LHCN-M2 (cell line): ENCODE data around the gene PSKH1. TPM values are rescaled to one million over a fixed set of nuclear protein-coding genes. Genes with fewer than 3 reads are reported as not detected.
"Not testable (repeated sequence)": the region's sequence is repeated elsewhere in the genome, so short reads cannot be mapped to it uniquely, and the experiment has no call there.

ENCODE experiments used
- DNase-seq: peaks from one replicate; pipeline ENCODE4 v3.0.0-alpha.2; 2012; ENCODE audit warnings: low read depth
- polyA plus RNA-seq: library from polyadenylated mRNA; unstranded; fragments of >200 nt; gene quantifications from one replicate; pipeline ENCODE4 v1.2.1, GENCODE V29; 2012; ENCODE audit warnings: missing spikeins
- total RNA-seq: library from RNA; depleted of rRNA; stranded (reverse); fragments of >200 nt; gene quantifications from 2 replicates; pipeline ENCODE4 v1.2.3, GENCODE V29; 2014; rRNA removed

Gene PSKH1
- total RNA-seq = 9.0 and 10.3 TPM in 2 replicates
- 22.5 TPM for polyA plus RNA-seq

DNA sequence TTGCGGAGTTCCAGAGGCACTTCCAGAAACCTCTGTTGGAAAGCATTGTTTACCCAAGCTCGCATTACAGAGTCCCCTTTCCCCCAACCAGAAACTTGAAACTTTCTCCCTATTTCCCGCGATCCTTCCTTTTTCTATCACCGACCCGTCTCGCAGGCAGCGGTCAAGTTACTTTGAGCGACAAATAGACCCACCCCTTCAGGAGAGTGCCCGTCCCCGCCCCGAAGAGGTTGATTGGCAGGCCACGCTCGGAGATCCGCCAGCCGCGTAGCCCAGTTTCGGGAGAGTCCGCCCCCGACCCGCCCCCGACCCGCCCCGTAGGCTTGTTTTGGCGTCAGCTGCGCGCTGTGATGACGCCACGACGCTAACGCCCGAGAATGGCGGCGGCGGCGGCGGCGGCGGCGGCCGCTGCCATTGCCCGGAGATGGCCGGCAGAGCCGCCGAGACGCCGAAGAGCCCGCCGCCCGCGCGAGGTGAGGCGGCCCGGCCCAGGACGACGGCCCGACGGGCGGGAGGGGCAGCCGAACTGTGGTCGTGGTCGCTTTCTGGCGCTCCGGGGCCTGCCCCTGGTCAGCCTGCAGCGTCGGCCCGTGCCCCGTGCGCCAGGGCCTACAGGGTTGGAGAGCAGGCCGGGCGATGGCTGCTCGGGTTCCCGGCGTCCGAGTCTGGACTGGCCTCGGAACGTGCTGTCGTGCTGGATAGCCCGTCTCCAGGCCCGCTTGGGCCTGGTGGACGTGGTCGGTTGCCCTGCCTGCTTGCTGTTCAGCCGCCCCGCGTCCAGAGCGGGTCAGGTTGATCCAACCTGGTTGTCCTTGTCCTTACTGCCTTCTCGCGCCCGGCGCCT lies at the start of gene PSKH1:
Gene PSKH1 (plus strand): TSS at position 356 of the 844 bp plus-strand sequence. CDS start 15,496 bp downstream, outside the sequence.
- peak; percentile 93 for DNase-seq

DNA sequence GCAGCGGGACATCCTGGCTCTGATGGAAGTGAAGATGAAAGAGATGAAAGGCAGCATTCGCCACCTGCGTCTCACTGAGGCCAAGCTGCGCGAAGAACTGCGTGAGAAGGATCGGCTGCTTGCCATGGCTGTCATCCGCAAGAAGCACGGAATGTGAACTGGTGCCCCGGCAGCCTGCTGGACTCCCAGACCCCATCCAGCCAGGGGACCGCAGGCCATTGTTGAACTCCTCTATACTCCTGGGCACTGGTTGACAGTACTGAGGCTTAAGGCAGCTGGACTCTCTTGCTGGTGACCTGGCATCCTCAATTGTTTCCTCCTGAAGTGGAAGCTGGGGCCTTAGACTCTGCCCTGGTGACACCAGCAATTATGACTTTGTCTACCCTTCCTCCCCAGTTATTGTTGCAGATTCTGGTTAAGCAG lies 49.7 kb upstream of the PSKH1 start:
- DNase-seq = no peak

DNA sequence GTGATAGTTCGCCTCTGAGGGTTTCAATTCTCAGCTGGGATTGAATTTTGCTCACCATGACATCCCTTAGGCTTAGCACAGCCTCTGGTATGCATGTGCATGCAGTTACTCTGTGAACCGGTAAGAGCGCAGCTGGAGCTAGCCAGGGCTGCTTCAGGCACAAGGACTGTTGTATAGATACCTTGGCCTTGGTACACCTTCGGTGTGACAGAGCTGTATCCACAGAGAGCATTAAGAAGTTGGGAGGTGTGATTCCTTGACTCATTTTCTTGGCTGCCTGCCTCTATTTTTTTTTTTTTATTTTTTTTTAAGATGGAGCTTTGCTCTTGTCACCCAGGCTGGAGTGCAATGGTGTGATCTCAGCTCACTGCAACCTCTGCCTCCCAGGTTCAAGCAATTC lies 48.6 kb upstream of the PSKH1 start:
- no peak for DNase-seq

DNA sequence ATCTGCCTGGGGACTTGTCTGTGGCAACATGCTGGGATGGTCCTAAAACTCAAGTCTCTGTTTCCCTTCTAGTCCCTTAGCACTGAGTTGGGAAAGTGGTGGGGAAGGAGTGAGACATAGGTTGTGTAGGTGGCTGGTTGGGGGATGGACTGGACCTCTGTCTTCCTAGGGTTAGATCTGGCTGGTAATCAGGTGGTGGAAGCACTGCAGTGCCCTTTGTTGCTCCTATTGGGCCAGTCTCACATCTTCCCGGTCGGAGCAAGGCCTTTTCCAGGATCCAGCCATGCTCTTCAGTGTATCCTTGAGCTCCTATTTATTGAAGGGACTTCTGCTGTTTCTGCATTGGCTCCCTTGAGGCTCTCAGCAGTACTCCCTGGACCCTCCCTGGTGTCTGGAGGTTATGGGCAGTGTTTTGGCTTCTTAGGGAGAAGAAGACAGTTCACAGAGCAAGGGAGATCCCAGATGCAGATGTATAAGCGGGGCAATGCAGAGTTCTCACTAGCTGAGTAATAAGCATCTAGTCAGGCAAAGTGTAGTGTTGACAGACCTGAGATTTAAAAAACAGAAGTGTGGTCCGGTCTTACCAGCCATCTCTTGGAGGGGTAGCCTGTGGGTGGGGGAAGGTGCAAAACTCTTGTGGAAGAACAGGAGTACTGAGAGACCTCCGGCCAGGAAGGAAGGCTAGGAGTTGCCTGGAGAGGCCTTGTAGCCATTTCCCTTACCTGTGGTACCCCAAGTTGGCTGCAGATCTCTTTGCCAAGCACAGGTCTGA lies 47.6 kb upstream of the PSKH1 start:
- no peak for DNase-seq

DNA sequence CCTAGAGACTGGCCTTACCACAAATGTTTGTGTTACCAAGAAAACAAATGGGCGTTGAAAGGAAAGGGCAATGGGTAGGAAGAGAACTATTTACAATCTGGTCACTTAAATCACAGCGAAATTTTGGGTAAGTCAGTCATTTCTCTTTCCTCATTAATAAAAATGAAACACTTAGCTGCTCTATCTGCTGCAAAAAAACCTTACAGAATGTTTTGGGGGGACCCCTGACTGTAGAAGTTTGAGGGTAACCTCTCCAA lies 47.1 kb upstream of the PSKH1 start:
- DNase-seq = no peak

DNA sequence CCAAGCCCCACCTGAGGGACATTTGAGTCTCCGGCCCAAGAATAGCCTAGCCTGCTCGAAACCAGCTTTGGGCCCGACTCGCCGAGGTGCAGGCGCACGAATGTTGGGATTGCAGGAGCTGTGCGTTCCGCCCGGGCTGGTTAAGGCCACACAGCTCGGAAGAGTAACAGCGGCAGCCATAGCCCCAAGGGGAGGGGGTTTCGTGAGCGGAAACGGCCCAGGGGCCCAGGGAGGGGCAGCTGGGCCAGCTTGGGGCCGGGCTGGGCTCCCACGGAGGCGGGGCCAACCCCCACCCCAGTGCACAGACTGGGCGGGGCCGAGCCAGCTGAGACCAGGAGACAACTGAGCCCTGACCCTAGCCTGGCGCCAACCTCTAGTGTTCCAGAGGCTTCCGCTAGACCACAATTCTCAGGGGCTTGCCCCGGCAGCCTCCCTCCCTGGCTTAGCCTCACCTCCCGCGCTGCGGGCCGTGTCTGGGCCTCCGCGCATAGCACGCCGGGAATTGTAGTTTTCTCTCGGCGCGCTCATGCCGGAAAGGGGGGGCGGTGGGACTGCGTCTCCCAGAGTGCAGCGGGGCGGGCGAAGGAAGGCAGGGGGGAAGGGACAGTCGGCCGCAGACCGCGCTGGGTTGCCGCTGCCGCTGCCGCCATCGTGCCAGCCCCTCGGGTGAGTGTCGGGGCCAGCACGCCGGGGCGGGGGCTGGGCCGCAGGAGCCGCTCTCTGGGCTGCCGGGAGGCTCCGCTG lies 46.6 kb upstream of the PSKH1 start, which contains the start of gene NUTF2:
Gene NUTF2 (plus strand): TSS at position 614 of the 744 bp plus-strand sequence. CDS start 18,198 bp downstream, outside the sequence.
- DNase-seq = peak; percentile 96

DNA sequence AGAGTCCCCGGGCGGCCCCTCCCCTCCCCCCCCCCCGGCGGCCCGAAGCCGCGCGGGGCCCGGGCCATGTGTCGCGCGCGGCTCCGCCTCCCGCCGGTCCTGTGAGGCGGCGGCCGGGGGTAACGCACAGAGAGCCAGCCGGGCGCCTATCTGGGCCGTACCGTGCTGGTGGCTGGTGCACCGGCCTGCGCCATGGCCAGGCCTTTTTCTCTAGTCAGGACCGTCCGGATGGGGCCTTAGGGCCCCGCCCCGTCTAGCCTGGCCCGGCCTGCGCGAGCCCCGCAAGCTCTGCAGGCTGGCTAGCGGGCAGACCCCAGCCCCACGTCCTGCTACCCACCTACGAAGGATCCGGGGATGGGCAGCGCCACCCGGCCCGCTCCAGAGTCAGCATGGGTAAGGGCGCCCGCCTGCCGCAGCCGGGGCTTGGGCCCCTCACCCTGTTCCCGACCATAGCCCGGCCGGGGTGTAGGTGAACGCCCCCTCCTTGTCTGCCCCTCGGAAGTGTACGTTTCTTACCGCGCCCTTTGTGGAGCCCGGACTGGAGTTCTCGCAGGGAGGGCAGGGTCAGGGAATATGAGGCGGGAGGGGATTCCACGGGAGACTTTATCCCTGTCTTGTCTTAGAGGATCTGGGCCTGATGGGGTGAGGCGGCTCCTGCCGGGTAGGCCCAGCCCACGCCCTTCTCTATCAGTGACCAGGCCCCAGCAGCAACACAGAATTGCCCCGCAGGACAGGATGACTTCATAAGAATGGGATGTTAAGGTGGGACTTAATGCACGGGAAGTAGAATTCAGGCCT lies 45.8 kb upstream of the PSKH1 start, which contains the start of gene CENPT:
Gene CENPT (minus strand): TSS at position 630 of the 798 bp plus-strand sequence. CDS start 13,834 bp downstream, outside the sequence.
- peak; percentile 53 for DNase-seq

DNA sequence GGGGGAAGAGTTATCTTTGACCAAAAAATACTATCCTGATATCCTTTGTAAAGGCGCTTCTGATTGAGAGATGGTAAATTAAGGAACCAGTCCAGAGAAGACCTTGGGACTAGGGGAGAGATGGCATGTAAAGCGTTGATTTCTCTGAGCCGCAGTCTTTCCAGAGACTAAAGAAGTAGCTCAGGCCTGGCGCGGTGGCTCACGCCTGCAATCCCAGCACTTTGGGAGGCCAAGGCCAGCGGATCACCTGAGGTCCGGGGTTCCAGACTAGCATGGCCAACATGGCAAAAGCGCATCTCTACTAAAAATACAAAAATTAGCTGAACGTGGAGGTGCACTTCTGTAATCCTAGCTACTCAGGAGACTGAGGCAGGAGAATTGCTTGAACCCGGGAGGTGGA lies 44.9 kb upstream of the PSKH1 start:
- DNase-seq = no peak

DNA sequence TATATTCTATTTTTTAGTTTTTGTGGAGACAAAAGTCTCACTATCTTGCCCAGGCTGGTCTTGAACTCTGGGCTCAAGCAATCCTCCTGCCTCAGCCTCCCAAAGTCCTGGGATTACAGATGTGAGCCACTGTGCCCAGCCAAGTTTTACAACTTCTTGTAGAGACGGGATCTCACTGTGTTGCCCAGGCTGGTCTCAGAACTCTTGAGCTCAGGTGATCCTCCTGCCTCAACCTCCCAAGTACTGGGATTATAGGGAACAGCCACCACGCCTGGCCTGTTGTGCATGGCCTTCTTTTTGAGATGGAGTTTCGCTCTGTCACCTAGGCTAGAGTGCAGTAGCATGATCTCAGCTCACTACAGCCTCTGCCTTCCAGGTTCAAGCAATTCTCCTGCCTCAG lies 39.4 kb upstream of the PSKH1 start:
- no peak for DNase-seq

DNA sequence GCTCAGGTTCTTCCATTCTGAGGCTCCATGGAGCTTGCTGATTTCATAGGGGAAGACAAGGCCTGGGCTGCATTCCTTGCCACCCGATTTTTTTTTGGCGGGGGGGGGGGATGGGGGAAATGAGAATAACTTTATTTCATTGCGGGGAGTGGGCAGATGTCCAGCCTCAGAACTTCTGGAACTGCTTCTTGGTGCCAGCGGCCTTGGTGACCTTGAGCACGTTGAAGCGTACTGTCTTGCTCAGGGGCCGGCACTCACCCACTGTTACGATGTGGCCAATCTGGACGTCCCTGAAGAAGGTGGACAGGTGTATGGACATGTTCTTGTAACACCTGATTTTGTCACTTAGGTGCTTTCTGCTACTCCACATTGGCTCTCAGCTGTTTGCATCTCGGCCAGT lies 37.3 kb upstream of the PSKH1 start:
- no peak for DNase-seq

DNA sequence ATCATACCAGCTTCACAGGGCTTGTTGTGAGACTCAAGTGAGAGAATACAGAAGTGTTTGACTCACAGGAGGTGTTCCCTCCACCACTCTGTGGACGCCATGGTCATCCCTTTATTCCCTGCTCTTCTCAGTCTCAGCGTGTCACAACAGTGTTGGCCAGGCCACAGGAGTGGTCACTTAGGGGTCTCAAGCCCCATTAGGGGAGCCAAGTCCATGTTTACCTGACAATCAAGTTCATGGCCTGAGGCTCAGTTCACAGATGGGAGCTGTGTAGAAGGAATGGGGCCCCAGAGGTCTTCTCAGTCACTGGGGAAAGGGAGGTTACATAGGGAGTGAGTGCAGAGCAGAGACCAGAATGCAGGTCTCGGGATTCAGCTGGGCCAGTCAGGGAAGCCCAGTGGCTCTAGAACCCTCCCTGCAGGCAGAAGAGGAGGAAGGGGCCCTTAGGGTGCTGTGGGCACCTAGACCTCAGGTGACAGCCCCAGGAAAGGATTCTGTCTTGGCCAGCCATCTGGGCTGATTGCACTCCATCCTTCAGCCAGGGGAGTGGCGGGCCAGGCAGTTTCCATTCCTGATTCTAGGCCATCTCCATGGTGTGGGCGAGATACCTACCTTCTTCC lies 36.0 kb upstream of the PSKH1 start:
- DNase-seq = no peak

DNA sequence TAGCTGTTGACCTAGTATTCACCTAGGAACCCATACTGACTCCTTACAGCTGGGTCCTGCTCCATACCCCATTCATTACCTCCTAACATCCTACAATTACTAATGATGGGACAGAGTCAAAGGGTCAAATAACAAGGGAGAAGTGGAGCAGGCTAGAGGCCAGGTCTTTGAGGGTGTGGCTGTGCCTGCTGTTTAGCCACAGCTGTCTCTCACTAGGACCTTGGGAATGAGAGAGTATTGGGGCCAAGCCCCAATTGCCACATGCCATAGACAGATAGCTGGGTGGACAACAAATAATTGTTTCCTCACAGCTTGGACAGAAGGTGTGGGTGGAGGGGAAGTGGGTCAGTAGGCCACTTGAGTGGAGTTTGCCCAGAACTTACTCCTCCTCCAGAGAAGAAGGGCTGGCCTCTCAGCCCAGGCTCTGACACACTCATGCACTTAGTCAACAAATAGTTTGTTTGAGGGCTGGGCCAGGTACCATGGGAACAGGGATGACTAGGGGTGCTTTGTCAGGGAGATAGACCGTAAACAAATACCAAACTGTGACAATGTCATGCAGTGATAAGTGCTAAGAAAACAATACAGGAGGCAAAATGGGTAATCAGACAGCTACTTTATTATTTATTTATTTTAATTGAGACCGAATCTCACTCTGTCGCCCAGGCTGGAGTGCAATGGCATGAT lies 35.4 kb upstream of the PSKH1 start:
- DNase-seq = peak; percentile 98

DNA sequence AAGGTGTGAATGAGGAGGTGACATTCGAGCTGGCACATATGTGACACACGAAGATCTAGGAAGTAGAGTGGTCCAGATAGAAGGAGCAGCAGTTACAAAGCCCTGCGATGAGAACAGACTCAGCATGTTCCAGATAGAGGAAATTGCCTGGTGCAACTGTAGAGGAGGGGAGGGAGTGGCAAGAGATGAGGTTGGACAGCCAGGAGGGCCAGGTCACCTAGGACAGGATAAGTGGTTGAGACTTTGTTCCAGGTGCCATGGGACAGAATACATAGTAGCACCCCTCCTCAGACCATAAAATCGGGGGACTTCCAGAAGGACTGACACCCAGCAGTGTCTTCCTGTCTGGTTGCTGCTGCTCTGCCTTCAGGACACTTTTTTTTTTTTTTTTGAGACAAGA lies 34.6 kb upstream of the PSKH1 start:
- DNase-seq = no peak

DNA sequence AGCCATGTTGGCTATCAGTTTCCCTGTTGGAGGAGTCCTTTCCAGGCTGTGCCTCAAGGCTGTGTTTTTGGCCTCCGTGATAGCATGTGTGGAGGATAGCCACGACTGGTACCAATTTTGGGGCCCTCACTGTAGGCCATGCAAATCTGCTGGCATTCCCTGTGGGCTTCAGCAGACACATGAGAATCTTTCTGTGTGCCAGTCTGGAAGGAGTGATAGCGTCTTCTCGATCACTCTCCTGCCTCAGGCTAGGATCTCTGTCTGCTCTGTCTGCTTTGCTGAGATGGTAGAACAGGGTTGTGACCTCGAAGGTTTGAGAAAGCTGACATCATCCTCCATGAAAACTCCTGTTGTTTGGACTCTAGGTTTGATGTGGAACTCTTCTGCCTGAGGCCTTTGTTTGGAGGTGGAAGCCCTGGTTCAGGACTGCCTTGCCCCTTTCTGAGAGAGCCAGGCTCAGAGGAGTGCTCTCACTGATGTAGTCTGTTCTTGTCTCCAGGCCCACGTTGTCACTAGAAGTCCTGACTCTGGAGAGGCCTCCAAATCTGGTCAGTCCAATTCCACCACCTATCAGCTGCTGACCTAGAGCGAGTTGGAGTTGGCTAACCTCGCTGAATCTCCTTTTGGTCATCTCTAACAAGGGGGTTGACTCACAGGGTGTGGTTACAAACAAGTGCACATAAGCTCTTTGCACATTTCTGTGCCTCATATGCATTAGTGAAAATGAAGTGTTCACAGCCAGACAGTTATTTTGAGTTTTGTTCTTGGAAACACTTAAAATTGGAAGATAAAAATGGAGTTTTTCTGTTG lies 32.3 kb upstream of the PSKH1 start:
- DNase-seq = peak; percentile 76

DNA sequence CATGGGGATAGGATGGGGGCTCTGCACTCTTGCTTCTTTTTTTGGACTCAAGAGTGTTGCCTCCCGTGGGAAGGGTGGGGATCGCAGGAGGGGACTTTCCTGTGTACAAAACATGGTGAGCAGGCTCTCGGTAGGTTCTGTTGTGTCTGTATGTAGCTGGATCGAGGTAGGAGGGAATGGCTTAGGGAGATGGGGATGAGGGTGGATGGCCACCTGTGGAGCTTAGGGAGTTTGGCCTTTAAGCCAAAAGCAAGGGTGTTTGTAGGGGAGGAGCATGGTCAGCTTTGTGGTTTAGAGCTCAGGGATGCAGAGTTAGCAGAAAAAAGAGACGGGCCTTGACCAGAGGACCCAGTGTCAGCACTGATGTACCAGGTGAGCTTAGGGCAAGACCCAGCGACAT lies 31.2 kb upstream of the PSKH1 start:
- DNase-seq = no peak

DNA sequence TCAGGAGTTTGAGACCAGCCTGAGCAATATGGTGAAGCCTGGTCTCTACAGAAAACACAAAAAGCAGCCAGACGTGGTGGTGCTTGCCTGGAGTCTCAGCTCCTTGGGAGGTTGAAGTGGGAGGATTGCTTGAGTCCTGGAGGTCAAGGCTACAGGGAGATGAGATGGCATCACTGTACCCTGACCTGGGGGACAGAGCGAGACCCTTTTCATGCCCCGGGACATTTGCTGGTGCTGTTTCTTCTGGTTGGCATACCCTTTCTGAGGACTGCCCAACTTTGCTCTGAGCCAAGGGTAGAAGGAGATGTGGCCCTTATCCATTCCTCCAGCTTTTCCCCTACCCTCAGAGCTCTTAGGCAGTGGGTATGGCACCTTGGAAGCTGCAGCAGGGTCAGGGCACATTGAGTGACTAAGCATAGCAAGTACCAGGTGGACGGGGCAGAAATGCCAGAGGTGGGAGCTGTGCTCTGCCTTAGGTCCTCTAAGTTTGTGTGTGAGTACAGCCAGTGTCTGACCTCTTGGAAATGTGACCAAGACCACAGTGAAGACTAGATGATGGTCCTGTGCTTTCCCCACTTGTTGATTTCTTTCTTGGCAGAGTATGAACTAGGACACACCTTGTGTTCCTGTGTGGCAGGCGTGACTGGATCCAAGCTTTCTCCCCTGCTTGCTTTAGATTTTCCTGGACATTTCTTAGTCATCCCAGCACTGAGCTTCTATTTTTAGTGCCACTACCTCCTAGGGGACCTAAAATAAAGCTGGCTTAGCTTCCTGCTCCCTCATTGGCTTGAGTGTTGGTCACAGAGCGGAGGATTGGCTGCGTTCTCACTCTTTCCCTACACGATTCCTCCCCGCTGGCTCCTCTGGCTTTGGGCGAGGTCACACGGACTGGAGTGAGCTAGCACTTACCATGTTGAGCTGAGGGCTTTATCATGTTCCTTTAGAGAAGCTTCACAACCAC lies 30.2 kb upstream of the PSKH1 start:
- peak; percentile 90 for DNase-seq

DNA sequence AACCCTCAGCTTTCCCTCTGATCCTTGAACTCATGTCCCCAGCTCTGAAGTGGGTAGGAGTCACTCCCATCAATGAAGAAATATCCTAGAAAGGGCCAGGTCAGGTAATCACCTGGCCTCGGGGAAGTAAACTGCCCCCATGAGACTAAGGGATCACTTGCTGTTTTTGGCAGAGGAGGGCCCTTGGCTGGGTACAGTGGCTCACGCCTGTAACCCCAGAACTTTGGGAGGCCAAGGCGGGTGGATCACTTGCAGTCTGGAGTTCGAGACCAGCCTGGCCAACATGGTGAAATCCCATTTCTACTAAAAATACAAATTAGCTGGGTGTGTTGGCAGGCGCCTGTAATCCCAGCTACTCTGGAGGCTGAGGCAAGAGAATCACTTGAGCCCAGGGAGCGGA lies 29.0 kb upstream of the PSKH1 start:
- DNase-seq = not testable (repeated sequence)

DNA sequence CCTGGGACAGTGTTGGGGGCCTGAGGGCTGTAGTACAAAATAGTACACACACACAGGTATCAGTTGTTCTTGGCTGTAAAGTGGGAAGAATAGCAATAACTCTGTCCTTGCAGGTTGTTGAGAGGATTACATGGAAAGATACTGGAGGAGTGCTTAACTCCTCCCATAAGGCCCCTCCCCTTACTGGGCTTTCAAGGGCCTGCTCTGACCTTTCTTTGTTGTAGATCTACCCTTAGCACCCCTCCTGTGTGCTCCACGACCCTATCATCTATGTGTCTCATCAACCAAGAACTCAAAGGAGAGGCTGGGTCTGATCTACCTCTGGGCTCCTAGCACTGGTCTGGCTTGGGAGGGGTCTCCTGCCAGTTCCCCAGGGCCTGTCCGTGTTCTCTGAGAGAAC lies 28.5 kb upstream of the PSKH1 start:
- DNase-seq = no peak
